Naive B cell (primary cell): ENCODE measurements around the gene STBD1. TPM values are rescaled to one million over a fixed set of nuclear protein-coding genes. Genes with fewer than 3 reads are reported as not detected.
"Not testable (repeated sequence)": the region's sequence is repeated elsewhere in the genome, so short reads cannot be mapped to it uniquely, and the experiment has no call there.

Experiments used
- ATAC-seq, 2 donors: fragments of 150-1000 bp; cut with Tn5 transposase; 2 replicates each; pipeline ENCODE4 v1.10.0; 2021; ENCODE audit warnings: low read depth in 2 of 2, mild to moderate bottlenecking in 2 of 2, moderate library complexity in 2 of 2
- DNase-seq: peaks from one replicate; pipeline ENCODE4 v3.0.0; 2022
- H3K27ac Mint-ChIP-seq, 6 donors: one replicate each; pipeline ENCODE4 v1.8.0; 2020 to 2022; ENCODE audit warnings: mild to moderate bottlenecking in 6 of 6, mixed read lengths in 6 of 6, moderate library complexity in 5 of 6, inconsistent platforms in 2 of 6
- H3K27me3 Mint-ChIP-seq, 3 donors: one replicate each; pipeline ENCODE4 v1.8.0; 2021 to 2022; ENCODE audit warnings: mixed read lengths in 3 of 3, mild to moderate bottlenecking in 1 of 3
- H3K36me3 Mint-ChIP-seq, 2 donors: one replicate each; pipeline ENCODE4 v1.8.0; 2020 to 2022; ENCODE audit warnings: mixed read lengths in 2 of 2, inconsistent platforms in 1 of 2, mild to moderate bottlenecking in 1 of 2
- H3K4me1 Mint-ChIP-seq, 3 donors: one replicate each; pipeline ENCODE4 v1.8.0; 2020 to 2022; ENCODE audit warnings: mixed read lengths in 3 of 3, inconsistent platforms in 1 of 3, mild to moderate bottlenecking in 1 of 3, moderate library complexity in 1 of 3
- H3K4me3 Mint-ChIP-seq, 8 donors: one replicate each; pipeline ENCODE4 v1.8.0; 2020 to 2022; ENCODE audit warnings: mild to moderate bottlenecking in 8 of 8, mixed read lengths in 8 of 8, moderate library complexity in 8 of 8, inconsistent platforms in 2 of 8
- H3K9me3 Mint-ChIP-seq, 7 donors: one replicate each; pipeline ENCODE4 v1.8.0; 2020 to 2022; ENCODE audit warnings: mixed read lengths in 7 of 7, mild to moderate bottlenecking in 5 of 7, inconsistent platforms in 2 of 7, moderate library complexity in 1 of 7
- polyA plus RNA-seq, 6 donors: library from polyadenylated mRNA; unstranded; fragments of 300-500 nt; fragmentation: Illumina TruSeq; gene quantifications; one replicate each; pipeline ENCODE4 v1.2.3, GENCODE V29; 2021; ENCODE audit warnings: low read depth in 6 of 6

The STBD1 gene
- polyA plus RNA-seq, 6 donors from 2014 or later, result not detected

DNA sequence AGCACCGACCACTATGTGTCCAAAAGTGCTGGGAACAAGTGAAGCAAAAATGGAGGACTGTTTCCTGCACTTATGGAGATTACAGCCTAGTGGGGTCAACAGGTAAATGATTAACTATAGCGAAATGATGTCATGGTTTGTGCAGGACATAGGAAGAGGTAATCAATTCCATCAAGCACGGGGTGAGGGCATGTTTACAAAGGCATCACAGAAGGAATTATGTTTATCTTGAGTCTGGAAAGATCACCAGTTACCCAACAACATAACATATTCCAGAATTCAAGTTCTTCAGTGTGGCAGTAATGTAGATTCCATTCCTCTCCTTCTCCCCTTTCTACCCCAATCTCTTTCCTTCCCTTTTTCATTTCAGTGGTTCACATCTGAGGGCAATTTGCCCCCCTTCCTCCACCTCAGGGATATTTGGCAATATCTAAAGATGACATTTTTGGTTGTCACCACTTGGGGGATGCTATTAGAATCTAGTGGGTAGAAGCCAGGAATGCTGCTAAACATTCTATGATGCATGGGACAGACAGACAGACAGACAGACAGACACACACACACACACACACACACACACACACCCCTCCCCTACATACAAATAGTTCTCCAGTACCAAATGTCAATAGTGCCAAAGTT is 30.9 kb upstream of the STBD1 start:
- Mint-ChIP-seq H3K9me3 (no peaks in the 10 kb centered on the region), H3K27me3 (peaks cover 8 to 27% (median 18%) of the 10 kb centered on the region in 3 donors), H3K4me1 (no peaks in the 10 kb centered on the region), H3K27ac (peak overlapping the region in 1 of 6 donors; percentile 22), H3K36me3 (no peaks in the 10 kb centered on the region), H3K4me3 (no peak overlapping the region)
- ATAC-seq (no peak), DNase-seq (no peak)

DNA sequence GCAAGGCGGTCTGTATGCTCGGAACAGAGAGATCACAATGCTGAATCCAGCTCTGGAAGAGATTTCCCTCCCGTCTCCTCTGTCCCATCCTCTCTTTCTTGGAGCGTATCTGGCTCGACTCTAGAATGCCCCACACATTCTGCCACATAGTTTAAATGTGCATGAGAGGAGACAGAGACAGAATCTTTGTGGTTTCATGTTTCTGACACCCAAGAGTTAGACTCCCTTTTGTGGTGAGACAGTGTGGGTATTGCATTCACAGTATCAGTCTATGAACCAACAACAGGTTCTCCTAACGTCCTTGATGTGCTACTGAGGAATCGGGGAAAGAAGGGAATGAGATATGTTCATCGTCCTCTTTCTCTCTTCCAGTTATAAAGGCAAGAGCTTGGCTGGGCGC is 29.7 kb upstream of the STBD1 start:
- H3K4me3 Mint-ChIP-seq, result no peak overlapping the region
- peaks cover 8 to 20% (median 18%) of the 10 kb centered on the region in 3 donors for H3K27me3 Mint-ChIP-seq
- no peak for ATAC-seq
- no peaks in the 10 kb centered on the region for H3K9me3 Mint-ChIP-seq
- DNase-seq, result no peak
- H3K36me3 Mint-ChIP-seq, result no peaks in the 10 kb centered on the region
- no peaks in the 10 kb centered on the region for H3K4me1 Mint-ChIP-seq
- peak overlapping the region in 1 of 6 donors; percentile 45 for H3K27ac Mint-ChIP-seq

DNA sequence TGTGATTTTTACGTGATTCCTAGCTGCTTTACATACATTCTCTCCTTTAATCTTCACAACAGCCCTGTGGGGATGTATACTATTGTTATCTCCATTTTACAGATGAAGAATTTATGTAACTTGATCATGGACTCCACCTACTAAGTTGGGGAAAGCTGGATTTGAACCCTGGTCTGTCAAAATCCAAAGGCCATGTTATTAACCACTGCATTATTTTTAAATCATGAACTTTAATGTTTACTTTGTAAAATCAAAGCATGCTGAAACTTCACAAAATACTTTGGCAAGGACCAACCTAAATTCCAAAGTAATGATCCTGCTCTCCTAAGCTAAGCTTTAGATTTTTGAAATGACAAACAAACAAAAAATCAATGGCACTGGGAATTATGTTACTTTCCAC is 28.9 kb upstream of the STBD1 start:
- Mint-ChIP-seq H3K36me3 (no peaks in the 10 kb centered on the region), H3K27ac (no peak overlapping the region), H3K27me3 (peaks cover 8 to 20% (median 18%) of the 10 kb centered on the region in 3 donors), H3K9me3 (no peaks in the 10 kb centered on the region), H3K4me3 (no peak overlapping the region), H3K4me1 (no peaks in the 10 kb centered on the region)
- DNase-seq (no peak), ATAC-seq (no peak)

DNA sequence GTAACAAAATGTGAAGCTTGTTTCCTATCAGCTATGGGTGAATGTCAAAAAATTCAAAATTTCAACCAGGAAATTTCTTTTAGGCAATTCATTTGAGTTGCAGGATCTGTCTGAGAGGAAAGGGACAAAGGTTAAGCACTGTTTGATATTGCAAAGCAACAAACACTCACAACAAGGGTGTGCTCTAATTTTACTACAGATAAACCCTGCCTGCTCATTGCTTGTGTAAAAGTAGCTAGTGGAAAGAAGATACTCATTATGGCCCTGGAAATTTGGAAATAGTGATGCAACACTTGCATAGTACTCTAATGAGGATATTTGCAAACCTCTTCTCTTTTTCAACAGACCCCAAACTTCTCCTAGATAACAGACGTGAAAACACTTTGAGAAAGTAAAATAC is 27.9 kb upstream of the STBD1 start:
- no peaks in the 10 kb centered on the region for H3K36me3 Mint-ChIP-seq
- no peaks in the 10 kb centered on the region for H3K4me1 Mint-ChIP-seq
- no peaks in the 10 kb centered on the region for H3K9me3 Mint-ChIP-seq
- DNase-seq (no peak), ATAC-seq (no peak)
- H3K4me3 Mint-ChIP-seq, result no peak overlapping the region
- H3K27ac Mint-ChIP-seq, result no peak overlapping the region
- peaks cover 4 to 20% (median 18%) of the 10 kb centered on the region in 3 donors for H3K27me3 Mint-ChIP-seq

DNA sequence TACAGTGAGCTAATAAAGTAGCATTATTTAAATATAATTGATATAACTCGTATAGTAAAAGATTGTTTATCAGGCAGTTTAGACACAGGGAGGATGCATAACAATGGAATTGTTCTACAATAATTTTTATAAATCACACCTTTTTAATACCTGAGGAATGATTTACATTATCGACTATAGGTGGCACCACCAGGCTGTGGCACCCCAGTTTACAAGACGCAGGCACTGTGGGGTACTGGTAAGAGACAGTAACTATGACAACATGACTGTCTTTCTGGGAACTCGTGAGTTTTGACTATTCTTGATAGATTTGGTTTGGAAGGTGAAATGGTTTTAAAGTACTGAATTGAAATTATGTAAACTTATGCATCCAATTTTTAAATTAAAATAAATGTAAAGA is 27.1 kb upstream of the STBD1 start:
- no peak overlapping the region for H3K4me3 Mint-ChIP-seq
- no peak for DNase-seq
- H3K27ac Mint-ChIP-seq, result no peak overlapping the region
- no peak for ATAC-seq
- H3K4me1 Mint-ChIP-seq, result no peaks in the 10 kb centered on the region
- peaks cover 4 to 20% (median 18%) of the 10 kb centered on the region in 3 donors for H3K27me3 Mint-ChIP-seq
- no peaks in the 10 kb centered on the region for H3K9me3 Mint-ChIP-seq
- H3K36me3 Mint-ChIP-seq, result no peaks in the 10 kb centered on the region

DNA sequence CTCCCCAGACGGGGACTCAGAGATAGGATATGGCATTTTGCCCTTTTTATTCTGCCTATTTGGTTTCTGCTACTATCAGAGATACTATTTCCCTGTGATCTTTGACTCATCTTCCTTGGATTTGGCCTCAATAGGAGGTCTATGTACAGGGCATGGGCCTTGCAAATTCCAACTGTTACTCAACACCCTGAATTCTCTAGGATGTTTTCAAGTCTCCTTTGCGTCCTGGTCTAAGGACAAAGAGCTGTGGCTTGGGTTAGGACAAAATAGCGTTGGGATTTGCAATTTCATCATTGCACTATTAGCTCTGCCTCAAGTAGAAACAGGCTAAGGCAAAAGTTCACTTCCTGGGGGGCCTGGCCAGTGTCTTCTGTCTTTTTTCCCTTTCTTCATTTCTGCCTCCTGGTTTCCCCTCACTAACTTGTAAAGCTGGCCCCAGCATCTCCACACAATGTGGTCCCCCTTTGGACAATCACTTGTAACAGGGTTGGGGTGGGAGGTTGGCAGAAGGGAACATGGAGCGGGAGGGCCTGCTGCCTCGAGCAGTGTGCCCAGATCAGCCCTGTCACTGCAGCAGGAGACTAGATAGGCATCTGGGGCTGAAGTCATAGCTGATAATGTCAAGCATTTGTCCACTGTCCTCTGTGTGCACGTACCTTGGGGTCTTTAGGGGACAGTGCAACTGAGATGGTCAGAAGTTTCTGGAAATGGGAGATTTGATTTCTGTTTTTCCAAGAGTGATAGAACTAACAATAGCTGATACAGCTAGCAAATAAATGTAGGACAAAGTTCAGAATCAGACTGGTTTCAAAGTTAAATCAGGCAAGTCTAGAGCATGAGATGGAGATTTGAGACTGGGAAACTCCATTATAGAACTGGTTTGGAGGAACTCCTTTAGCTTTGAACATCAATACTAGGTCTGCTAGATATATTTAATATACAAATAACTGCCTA is 25.8 kb upstream of the STBD1 start:
- no peak for ATAC-seq
- Mint-ChIP-seq H3K27ac (no peak overlapping the region), H3K27me3 (peaks cover 0 to 9% (median 8%) of the 10 kb centered on the region in 3 donors), H3K4me3 (no peak overlapping the region), H3K4me1 (no peaks in the 10 kb centered on the region), H3K9me3 (peaks cover 0 to 2% (median 0%) of the 10 kb centered on the region in 7 donors), H3K36me3 (no peaks in the 10 kb centered on the region)
- no peak for DNase-seq

DNA sequence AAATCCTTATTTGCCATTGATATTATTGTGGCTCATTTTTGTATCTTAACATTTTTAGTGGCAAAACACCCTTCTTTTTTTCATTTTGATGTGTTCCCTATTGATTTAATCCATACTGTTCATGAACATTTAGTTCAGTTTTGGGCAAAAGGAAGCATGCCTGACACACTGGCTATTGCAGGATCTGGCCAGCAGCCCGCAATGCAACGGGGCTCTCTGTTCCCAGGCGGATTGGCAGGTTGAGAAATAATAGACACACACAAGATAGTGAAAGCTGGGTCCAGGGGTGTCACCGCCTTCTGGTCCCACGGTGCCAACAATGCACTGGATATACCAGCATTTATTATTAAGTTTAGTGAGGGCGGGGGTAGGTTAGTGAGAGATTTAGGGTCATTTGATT is 24.9 kb upstream of the STBD1 start:
- H3K27me3 Mint-ChIP-seq, DNase-seq, H3K36me3 Mint-ChIP-seq, ATAC-seq, H3K4me1 Mint-ChIP-seq, H3K4me3 Mint-ChIP-seq, H3K9me3 Mint-ChIP-seq, H3K27ac Mint-ChIP-seq: not testable (repeated sequence)

DNA sequence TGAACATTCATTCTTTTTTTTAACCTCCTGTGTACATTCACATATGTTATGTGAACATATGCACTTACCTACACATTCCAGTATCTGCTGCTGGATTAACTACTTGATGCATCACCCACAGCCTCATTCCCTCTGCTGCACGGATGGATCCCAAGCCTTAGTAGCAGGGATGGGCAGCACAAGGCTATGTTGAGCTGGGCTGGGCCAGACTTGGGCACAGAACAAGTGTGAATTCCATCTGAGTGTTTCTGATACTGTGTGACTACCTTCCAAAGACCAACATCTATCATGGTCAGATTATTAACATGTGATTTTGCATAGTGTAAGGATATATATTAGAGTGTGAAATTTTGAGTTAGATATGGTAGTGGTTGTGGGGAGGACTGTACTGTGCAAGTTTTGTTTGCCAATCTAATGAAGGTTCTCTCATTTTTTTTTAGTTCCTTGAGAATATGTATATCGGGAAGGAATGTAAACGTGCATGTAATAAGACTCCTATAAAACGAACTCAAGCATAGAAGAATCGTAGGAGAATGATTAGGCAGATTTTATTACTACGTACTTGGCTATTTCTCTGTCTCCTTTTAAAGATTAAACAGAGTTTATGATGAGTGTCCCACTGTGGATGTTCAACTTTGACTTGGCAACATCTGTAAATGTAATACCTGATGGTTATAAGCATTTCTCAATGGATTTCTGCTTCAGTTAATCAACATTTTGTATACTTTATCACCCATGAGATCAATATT is 23.4 kb upstream of the STBD1 start:
- ATAC-seq (no peak), DNase-seq (no peak)
- H3K36me3 Mint-ChIP-seq, result no peaks in the 10 kb centered on the region
- H3K4me1 Mint-ChIP-seq, result no peaks in the 10 kb centered on the region
- no peak overlapping the region for H3K27ac Mint-ChIP-seq
- no peak overlapping the region for H3K4me3 Mint-ChIP-seq
- peaks cover 0 to 8% (median 5%) of the 10 kb centered on the region in 7 donors for H3K9me3 Mint-ChIP-seq
- peaks cover 0 to 8% (median 0%) of the 10 kb centered on the region in 3 donors for H3K27me3 Mint-ChIP-seq

DNA sequence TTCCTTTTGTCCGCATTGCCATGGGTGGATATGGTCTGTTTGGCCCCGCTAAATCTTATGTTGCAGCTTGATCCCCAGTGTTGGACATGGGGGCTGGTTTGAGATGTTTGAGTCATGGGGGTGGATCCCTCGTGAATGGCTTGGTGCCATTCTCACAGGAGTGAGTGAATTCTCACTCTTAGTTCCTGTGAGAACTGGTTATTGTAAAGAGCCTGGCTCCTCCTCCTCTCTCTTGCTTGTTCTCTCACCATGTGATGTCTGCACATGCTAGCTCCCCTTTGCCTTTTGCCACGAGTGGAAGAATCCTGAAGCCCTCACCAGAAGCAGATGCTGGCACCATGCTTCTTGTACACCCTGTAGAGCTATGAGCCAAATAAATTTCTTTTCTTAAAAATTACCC is 22.6 kb upstream of the STBD1 start:
- Mint-ChIP-seq H3K4me3 (no peak overlapping the region), H3K27me3 (peaks cover 0 to 9% (median under 1%) of the 10 kb centered on the region in 3 donors)
- no peak for ATAC-seq

DNA sequence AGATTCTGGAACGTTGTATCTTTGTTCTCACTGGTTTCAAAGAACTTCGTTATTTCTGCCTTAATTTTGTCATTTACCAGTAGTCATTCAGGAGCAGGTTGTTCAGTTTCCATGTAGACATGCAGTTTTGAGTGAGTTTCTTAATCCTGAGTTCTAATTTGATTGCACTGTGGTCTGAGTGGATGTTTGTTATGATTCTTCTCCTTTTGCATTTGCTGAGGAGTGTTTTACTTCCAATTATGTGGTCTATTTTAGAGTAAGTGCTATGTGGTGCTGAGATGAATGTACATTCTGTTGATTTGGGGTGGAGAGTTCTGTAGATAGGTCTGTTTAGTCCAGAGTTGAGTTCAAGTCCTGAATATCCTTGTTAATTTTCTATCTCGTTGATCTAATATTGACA is 18.7 kb upstream of the STBD1 start:
- not testable (repeated sequence) for H3K27ac Mint-ChIP-seq, ATAC-seq, DNase-seq, H3K4me1 Mint-ChIP-seq, H3K9me3 Mint-ChIP-seq, H3K4me3 Mint-ChIP-seq, H3K36me3 Mint-ChIP-seq
- peaks cover 9 to 29% (median 13%) of the 10 kb centered on the region in 3 donors for H3K27me3 Mint-ChIP-seq

More for the DNA sequence above, 22.6 kb upstream of the STBD1 start:
- DNase-seq, result no peak
- peak overlapping the region in 1 of 6 donors; percentile 67 for H3K27ac Mint-ChIP-seq
- H3K9me3 Mint-ChIP-seq, result peaks cover 0 to 8% (median 5%) of the 10 kb centered on the region in 7 donors
- H3K4me1 Mint-ChIP-seq, result no peaks in the 10 kb centered on the region
- no peaks in the 10 kb centered on the region for H3K36me3 Mint-ChIP-seq

DNA sequence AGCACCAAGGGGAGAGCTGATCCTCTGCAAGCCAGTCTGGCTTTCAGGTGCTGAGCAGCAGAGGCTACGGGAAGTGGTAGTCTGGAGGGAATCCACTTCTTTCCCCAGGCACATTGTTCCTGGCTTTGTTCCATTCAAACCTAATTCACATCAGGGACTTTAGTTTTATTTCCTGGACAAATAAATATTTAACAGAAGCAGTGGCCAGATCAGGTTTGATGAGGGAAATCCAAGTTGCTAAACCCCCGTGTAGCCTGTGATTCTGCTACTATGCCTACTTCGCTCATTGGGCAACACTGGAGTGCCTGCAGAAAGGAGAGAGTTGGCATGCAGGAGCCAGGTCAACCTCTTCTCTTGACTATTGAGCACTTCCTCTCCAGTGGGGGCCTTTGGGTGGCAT is 13.8 kb upstream of the STBD1 start:
- H3K27me3 Mint-ChIP-seq, result peaks cover 14 to 30% (median 21%) of the 10 kb centered on the region in 3 donors
- no peak overlapping the region for H3K27ac Mint-ChIP-seq
- H3K36me3 Mint-ChIP-seq, result peaks cover 0 to 3% of the 10 kb centered on the region in 2 donors
- peaks cover 6 to 22% (median 18%) of the 10 kb centered on the region in 7 donors for H3K9me3 Mint-ChIP-seq
- no peaks in the 10 kb centered on the region for H3K4me1 Mint-ChIP-seq
- DNase-seq (no peak), ATAC-seq (no peak)
- H3K4me3 Mint-ChIP-seq, result no peak overlapping the region

DNA sequence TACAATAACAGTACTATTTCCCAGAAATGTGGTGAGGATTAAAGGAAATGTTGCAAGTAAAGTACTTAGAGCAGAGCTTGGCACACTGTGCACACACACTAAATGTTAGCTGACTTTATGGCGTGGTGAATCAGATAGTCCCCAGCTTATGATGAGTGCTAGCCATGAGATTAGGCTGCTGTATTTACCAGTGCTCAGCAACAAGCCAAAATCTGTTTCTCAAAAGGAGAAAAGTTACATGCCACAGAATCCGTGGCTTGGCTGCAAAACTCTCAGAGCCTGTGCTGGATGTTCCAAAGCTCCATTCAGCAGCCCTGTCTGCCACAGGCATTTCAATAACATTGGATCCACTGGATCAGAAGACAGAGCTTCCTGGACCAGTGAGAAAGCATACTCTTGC is 12.8 kb upstream of the STBD1 start:
- ATAC-seq, result no peak
- Mint-ChIP-seq H3K4me3 (no peak overlapping the region), H3K27me3 (peaks cover 14 to 26% (median 21%) of the 10 kb centered on the region in 3 donors), H3K9me3 (peaks cover 10 to 32% (median 26%) of the 10 kb centered on the region in 7 donors), H3K36me3 (peaks cover 4 to 6% of the 10 kb centered on the region in 2 donors), H3K4me1 (no peaks in the 10 kb centered on the region), H3K27ac (no peak overlapping the region)
- DNase-seq, result no peak

DNA sequence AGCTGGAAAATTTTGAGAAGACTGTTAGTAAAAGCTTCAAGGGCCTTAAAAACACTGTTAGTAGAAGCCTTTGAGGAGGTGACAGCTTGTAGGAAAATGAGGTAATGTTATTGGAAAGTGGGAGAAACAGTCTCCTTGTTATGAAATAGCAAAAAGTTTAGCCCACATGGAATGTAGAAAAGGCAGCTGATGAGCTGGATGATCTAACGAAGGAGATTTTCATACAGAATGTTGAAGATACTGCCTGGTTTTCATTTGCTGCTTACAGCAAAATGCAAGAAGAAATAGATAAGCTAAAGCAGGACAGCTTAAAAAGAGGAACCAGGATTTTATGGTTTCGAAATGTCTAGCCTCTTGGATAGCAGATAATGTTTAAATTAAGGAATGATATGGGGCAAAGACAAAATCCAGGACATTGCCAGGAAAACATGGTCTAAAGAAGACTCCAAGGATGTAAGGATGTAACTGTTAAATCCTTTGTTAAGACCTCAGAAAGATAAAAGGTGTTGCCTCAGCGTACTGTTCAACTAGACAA is 10.2 kb upstream of the STBD1 start:
- DNase-seq (no peak), ATAC-seq (no peak)
- Mint-ChIP-seq H3K27ac (no peak overlapping the region), H3K4me1 (no peaks in the 10 kb centered on the region), H3K9me3 (peaks cover 10 to 35% (median 32%) of the 10 kb centered on the region in 7 donors), H3K27me3 (peaks cover 13 to 20% (median 14%) of the 10 kb centered on the region in 3 donors), H3K36me3 (peaks cover 4 to 6% of the 10 kb centered on the region in 2 donors), H3K4me3 (no peak overlapping the region)
